NCI-H510A treated with DMSO at 0.1 percent for 48 hours (cell line): ENCODE results near the gene GALT.

Source experiments
- DNase-seq: peaks from one replicate; lab custom pipeline; 2025; lab: John Stamatoyannopoulos, UW

Gene GALT

GRCh38 chr9:34646211-34647083 is at the start of gene GALT:
Gene GALT (plus strand): TSS chr9:34646675. CDS start chr9:34646705, 30 bp downstream.
- peak; percentile 70 for DNase-seq

- DNase-seq, result no peak
Measured at GRCh38 chr9:34599546-34599945, 46.9 kb upstream of the GALT start.

GRCh38 chr9:34600908-34601307 is 45.6 kb upstream of the GALT start:
- no peak for DNase-seq

GRCh38 chr9:34601937-34602573 is 44.4 kb upstream of the GALT start:
- no peak for DNase-seq

- DNase-seq, result peak; percentile 33
Measured at GRCh38 chr9:34603610-34604231, 42.8 kb upstream of the GALT start.

GRCh38 chr9:34606190-34606589 is 40.3 kb upstream of the GALT start:
- no peak for DNase-seq

- DNase-seq, result no peak
Measured at GRCh38 chr9:34606905-34607304, 39.6 kb upstream of the GALT start.

GRCh38 chr9:34607331-34607730 is 39.1 kb upstream of the GALT start:
- no peak for DNase-seq

GRCh38 chr9:34610434-34611206 is 35.9 kb upstream of the GALT start:
- DNase-seq, result no peak

GRCh38 chr9:34611251-34611810 is 35.1 kb upstream of the GALT start:
- DNase-seq, result no peak

GRCh38 chr9:34611811-34612787 is 34.4 kb upstream of the GALT start, which contains the start of gene RPP25L:
Gene RPP25L (minus strand): TSS chr9:34612097. CDS start chr9:34611296, 801 bp downstream.
- DNase-seq, result peak; percentile 53

- peak; percentile 66 for DNase-seq
Measured at GRCh38 chr9:34612788-34613390, 33.6 kb upstream of the GALT start.

- no peak for DNase-seq
Measured at GRCh38 chr9:34615132-34615531, 31.3 kb upstream of the GALT start.

- peak; percentile 55 for DNase-seq
Measured at GRCh38 chr9:34620061-34620994, 26.1 kb upstream of the GALT start, which contains the start of gene DCTN3. Gene DCTN3 (minus strand): TSS chr9:34620495. CDS start chr9:34620464, 31 bp downstream.

- DNase-seq, result no peak
Measured at GRCh38 chr9:34623374-34624235, 22.9 kb upstream of the GALT start.

- no peak for DNase-seq
Measured at GRCh38 chr9:34624475-34625185, 21.8 kb upstream of the GALT start.

GRCh38 chr9:34625186-34625486 is 21.3 kb upstream of the GALT start:
- DNase-seq, result no peak
